Measurements from ENCODE around the gene TUSC2. TPM values are rescaled to one million over a fixed set of nuclear protein-coding genes. Genes with fewer than 3 reads are reported as not detected.

TUSC2 gene
- total and polyA plus RNA-seq, 2 of the 13 experiments (the other 11 are each of a cell fraction or from before 2014, with no cell fraction given): 36.7 to 39.1 TPM

- DNase-seq (ENCODE audit: low spot score): peak; percentile 97
- Histone ChIP-seq H4K20me1 (ENCODE audit: insufficient read depth, low read length) (peaks cover 11% of the 10 kb centered on the region), H3K4me1 (ENCODE audit: insufficient read depth, low read length) (peaks cover 56% of the 10 kb centered on the region), H3K79me2 (ENCODE audit: insufficient read depth, low read length) (peaks cover 36% of the 10 kb centered on the region), H3K9ac (ENCODE audit: insufficient read depth, low read depth, low read length) (peak overlapping the region; percentile 63), H3K36me3 (replicated peaks in 1 of 2; ENCODE audit: control insufficient read depth in 1 of 2, insufficient read depth in 2 of 2, low read length in 2 of 2) (peaks cover 1 to 3% of the 10 kb centered on the region in 2 experiments; a peak in 2 of 5 replicates), H3K4me2 (ENCODE audit: low read depth, low read length) (peak overlapping the region; percentile 86), H3K27me3 (ENCODE audit: control insufficient read depth in 1 of 2, insufficient read depth in 2 of 2, low read length in 2 of 2) (no peaks in the 10 kb centered on the region; a peak in 1 of 5 replicates), H3K4me3 (replicated peaks in 1 of 3; ENCODE audit: insufficient read depth in 1 of 3, low read depth in 2 of 3, low read length in 3 of 3) (peak overlapping the region; percentile 48 to 53 (median 50)), H2AFZ (ENCODE audit: low read length) (no peak overlapping the region), H3K27ac (ENCODE audit: extremely low read length, insufficient read depth, low read length) (peak overlapping the region; percentile 87), H3K9me3 (ENCODE audit: low read length) (no peaks in the 10 kb centered on the region)
- ATAC-seq: peak; percentile 55
- ChIA-PET CTCF (ENCODE audit: low intra/inter-chr PET ratio, low total read pairs) (interaction anchor here (1.5 kb wide), 1 partner anchor 22 kb away, joined by 3 read pairs; no protein-coding TSS in a partner anchor), POLR2A (interaction anchor here (0.5 to 7.9 kb wide), 23 partner anchors 8 to 104 kb away, joined by 3 to 222 read pairs (median 7); partner anchors contain the start of genes CYB561D2, GNAI2, HYAL2 and LSMEM2)
- in situ Hi-C loops (cut with HindIII; ENCODE audit: extremely low pct_ligation_motif_present, low pct_unique_long_range_greater_than_20kb) (no loop called here), intact Hi-C loops (cut with micrococcal nuclease; ENCODE audit: unreplicated experiment) (loop anchor here (1.0 kb wide), 1 partner anchor 22 kb away; no protein-coding TSS in a partner anchor)
- 0% methylated on average over 1 of the region's 12 CpGs for WGBS (ENCODE audit: low lambda C conversion rate)
- BruUV-seq (replicated peaks): no TSS peak
- peak; percentile 90 for FAIRE-seq
- 0 out of 2 replicates have a peak, but pooled peaks have one; percentile 52 for TF ChIP-seq ZBTB7B (CRISPR knock-in tag; IDR thresholded peaks at IDR 0.05)
- no peak for TF ChIP-seq U2AF2 (IDR thresholded peaks at IDR 0.05; ENCODE audit: low read depth, low read length)
- TF ChIP-seq MTF2 (CRISPR knock-in tag; IDR thresholded peaks at IDR 0.05; ENCODE audit: borderline replicate concordance): no peak
- TF ChIP-seq PHF8 (CRISPR knock-in tag; IDR thresholded peaks at IDR 0.05): 0 out of 2 replicates have a peak, but pooled peaks have one; percentile 10
- TF ChIP-seq DDIT3 (CRISPR knock-in tag; IDR thresholded peaks at IDR 0.05): no peak
- no peak for TF ChIP-seq ZNF746 (CRISPR knock-in tag; IDR thresholded peaks at IDR 0.05)
- TF ChIP-seq GRHL1 (CRISPR knock-in tag; conservative IDR thresholded peaks at IDR 0.05): no peak
- no peak for TF ChIP-seq ZNF18 (CRISPR knock-in tag; IDR thresholded peaks at IDR 0.05; ENCODE audit: insufficient replicate concordance)
- TF ChIP-seq ELF1 (CRISPR knock-in tag; IDR thresholded peaks at IDR 0.05): 0 out of 2 replicates have a peak, but pooled peaks have one; percentile 2
- 0 out of 2 replicates have a peak, but pooled peaks have one; percentile 79 for TF ChIP-seq ZNF713 (CRISPR knock-in tag; IDR thresholded peaks at IDR 0.05)
- TF ChIP-seq ZNF10 (CRISPR knock-in tag; IDR thresholded peaks at IDR 0.05; ENCODE audit: borderline replicate concordance, low read depth): no peak
- TF ChIP-seq ZNF280B (CRISPR knock-in tag; IDR thresholded peaks at IDR 0.05; ENCODE audit: borderline replicate concordance): no peak; the same call in 1 of the 2 replicates
- 0 out of 2 replicates have a peak, but pooled peaks have one; percentile 26 for TF ChIP-seq NR2F2 (IDR thresholded peaks at IDR 0.05; ENCODE audit: borderline replicate concordance, low read depth)
- no peak for TF ChIP-seq IRX3 (CRISPR knock-in tag; IDR thresholded peaks at IDR 0.05; ENCODE audit: borderline replicate concordance, low read depth)
- no peak for TF ChIP-seq FOXP1 (IDR thresholded peaks at IDR 0.05)
- peak; percentile 51; the same call in 1 of the 2 replicates for TF ChIP-seq FOXP1 (CRISPR knock-in tag; IDR thresholded peaks at IDR 0.05)
- peak; percentile 70; the same call in 1 of the 2 replicates for TF ChIP-seq ZNF557 (CRISPR knock-in tag; IDR thresholded peaks at IDR 0.05)
- peak; percentile 47; the same call in 1 of the 2 replicates for TF ChIP-seq ATF7 (IDR thresholded peaks at IDR 0.05)
- no peak for TF ChIP-seq ATF7 (CRISPR knock-in tag; IDR thresholded peaks at IDR 0.05)
- TF ChIP-seq SRF (IDR thresholded peaks at IDR 0.05; ENCODE audit: low read depth, low read length): peak; percentile 81
Measured at GRCh38 chr3:50299638-50299928, 28.4 kb downstream of the TUSC2 start.

All from HepG2 (cell line).